ENCODE data around the gene GATM. TPM values are rescaled to one million over a fixed set of nuclear protein-coding genes. Genes with fewer than 3 reads are reported as not detected.
A peak's percentile ranks its signal among the peaks of the same experiment; 100 is the strongest.

Gene GATM
- total RNA-seq, 2 donors from 2014 or later = 36.0 to 38.2 TPM

- no peaks in the 10 kb centered on the region for H3K27me3 ChIP-seq
- H3K4me1 ChIP-seq = peaks cover 0 to 10% of the 10 kb centered on the region in 2 donors
- TF ChIP-seq CTCF (IDR thresholded peaks at IDR 0.05) = peak in 1 of 2 donors; percentile 14
- H3K27ac ChIP-seq = no peak overlapping the region
- H3K36me3 ChIP-seq = no peaks in the 10 kb centered on the region
- H3K4me3 ChIP-seq = no peak overlapping the region
- no peaks in the 10 kb centered on the region for H3K9me3 ChIP-seq
- no peak for DNase-seq (ENCODE audit: low spot score)
Observed at GRCh38 chr15:45393851-45394250, 15.5 kb upstream of the GATM start.

GRCh38 chr15:45392584-45392855 lies 14.2 kb upstream of the GATM start:
- no peak for TF ChIP-seq CTCF (IDR thresholded peaks at IDR 0.05)

GRCh38 chr15:45391746-45392583 lies 13.6 kb upstream of the GATM start:
- no peaks in the 10 kb centered on the region for H3K9me3 ChIP-seq
- no peak overlapping the region for H3K27ac ChIP-seq
- no peak for DNase-seq (ENCODE audit: low spot score)
- no peak for TF ChIP-seq CTCF (IDR thresholded peaks at IDR 0.05)
- H3K27me3 ChIP-seq = no peaks in the 10 kb centered on the region
- H3K36me3 ChIP-seq = no peaks in the 10 kb centered on the region
- H3K4me3 ChIP-seq = no peak overlapping the region
- peaks cover 0 to 18% of the 10 kb centered on the region in 2 donors for H3K4me1 ChIP-seq

More at GRCh38 chr15:45392584-45392855, 14.2 kb upstream of the GATM start:
- Histone ChIP-seq H3K4me3 (no peak overlapping the region), H3K36me3 (no peaks in the 10 kb centered on the region), H3K9me3 (no peaks in the 10 kb centered on the region), H3K4me1 (peaks cover 0 to 13% of the 10 kb centered on the region in 2 donors), H3K27ac (no peak overlapping the region), H3K27me3 (no peaks in the 10 kb centered on the region)
- no peak for DNase-seq (ENCODE audit: low spot score)

GRCh38 chr15:45389351-45389750 lies 11.0 kb upstream of the GATM start:
- no peak for TF ChIP-seq CTCF (IDR thresholded peaks at IDR 0.05)
- Histone ChIP-seq H3K4me1 (peaks cover 0 to 34% of the 10 kb centered on the region in 2 donors), H3K27me3 (no peaks in the 10 kb centered on the region), H3K36me3 (no peaks in the 10 kb centered on the region), H3K27ac (no peak overlapping the region), H3K4me3 (no peak overlapping the region), H3K9me3 (no peaks in the 10 kb centered on the region)
- DNase-seq (ENCODE audit: low spot score) = no peak

GRCh38 chr15:45387380-45388007 lies 9.2 kb upstream of the GATM start:
- H3K27ac ChIP-seq = peak overlapping the region; percentile 67 to 81
- H3K4me3 ChIP-seq = no peak overlapping the region
- no peak for DNase-seq (ENCODE audit: low spot score)
- no peak for TF ChIP-seq CTCF (IDR thresholded peaks at IDR 0.05)
- no peaks in the 10 kb centered on the region for H3K9me3 ChIP-seq
- H3K4me1 ChIP-seq = peaks cover 0 to 34% of the 10 kb centered on the region in 2 donors
- H3K27me3 ChIP-seq = no peaks in the 10 kb centered on the region
- H3K36me3 ChIP-seq = no peaks in the 10 kb centered on the region
